ENCODE results near the gene CZIB. TPM values are rescaled to one million over a fixed set of nuclear protein-coding genes. Genes with fewer than 3 reads are reported as not detected.

The CZIB gene
- total RNA-seq, 1 experiment from 2014 or later = 67.0 TPM

- Histone ChIP-seq H3K4me1 (ENCODE audit: insufficient read depth, low read length) (no peaks in the 10 kb centered on the region), H2AK5ac (ENCODE audit: insufficient read length, low read length) (no peak overlapping the region), H3K79me1 (ENCODE audit: insufficient read depth, low read depth, low read length, poor library complexity, severe bottlenecking) (no peaks in the 10 kb centered on the region), H3K23me2 (ENCODE audit: insufficient read length, low read depth, low read length, poor library complexity, severe bottlenecking) (no peaks in the 10 kb centered on the region), H3T11ph (ENCODE audit: low read length) (no peak overlapping the region), H3K18ac (ENCODE audit: insufficient read length, low read depth, low read length) (no peak overlapping the region), H3K23ac (ENCODE audit: insufficient read length, low read depth, low read length) (no peak overlapping the region), H3K27ac (ENCODE audit: insufficient read length, low read depth, low read length) (no peak overlapping the region), H3K56ac (ENCODE audit: insufficient read length, low read depth, low read length) (no peak overlapping the region), H2AFZ (ENCODE audit: low read length) (no peak overlapping the region), H3K9ac (ENCODE audit: extremely low read depth, insufficient read length, low read length) (no peak overlapping the region), H4K8ac (replicated peaks; ENCODE audit: insufficient read length, low read depth, low read length) (no peak overlapping the region), H2BK5ac (ENCODE audit: insufficient read length, low read length) (no peak overlapping the region), H2BK12ac (ENCODE audit: insufficient read length, low read depth, low read length) (no peak overlapping the region), H3K14ac (ENCODE audit: insufficient read depth, low read length) (no peak overlapping the region), H3K27me3 (ENCODE audit: insufficient read depth, low read length) (no peaks in the 10 kb centered on the region), H4K5ac (ENCODE audit: insufficient read length, low read depth, low read length) (no peak overlapping the region), H2BK20ac (ENCODE audit: low read depth, low read length, poor library complexity, severe bottlenecking) (no peak overlapping the region), H3K9me3 (ENCODE audit: control insufficient read depth, low read depth, low read length) (no peaks in the 10 kb centered on the region), H3K4me2 (ENCODE audit: insufficient read depth, insufficient read length, low read length) (no peak overlapping the region), H3K79me2 (ENCODE audit: insufficient read depth, low read length) (no peaks in the 10 kb centered on the region), H2BK15ac (ENCODE audit: low read depth, low read length) (no peak overlapping the region), H3K4ac (ENCODE audit: low read depth, low read length) (no peak overlapping the region), H4K20me1 (ENCODE audit: control insufficient read depth, insufficient read depth, insufficient read length) (no peaks in the 10 kb centered on the region), H2BK120ac (ENCODE audit: low read depth, low read length, poor library complexity, severe bottlenecking) (no peak overlapping the region), H4K91ac (ENCODE audit: insufficient read length, low read depth, low read length) (no peak overlapping the region)
- TF ChIP-seq, protein P1, sequence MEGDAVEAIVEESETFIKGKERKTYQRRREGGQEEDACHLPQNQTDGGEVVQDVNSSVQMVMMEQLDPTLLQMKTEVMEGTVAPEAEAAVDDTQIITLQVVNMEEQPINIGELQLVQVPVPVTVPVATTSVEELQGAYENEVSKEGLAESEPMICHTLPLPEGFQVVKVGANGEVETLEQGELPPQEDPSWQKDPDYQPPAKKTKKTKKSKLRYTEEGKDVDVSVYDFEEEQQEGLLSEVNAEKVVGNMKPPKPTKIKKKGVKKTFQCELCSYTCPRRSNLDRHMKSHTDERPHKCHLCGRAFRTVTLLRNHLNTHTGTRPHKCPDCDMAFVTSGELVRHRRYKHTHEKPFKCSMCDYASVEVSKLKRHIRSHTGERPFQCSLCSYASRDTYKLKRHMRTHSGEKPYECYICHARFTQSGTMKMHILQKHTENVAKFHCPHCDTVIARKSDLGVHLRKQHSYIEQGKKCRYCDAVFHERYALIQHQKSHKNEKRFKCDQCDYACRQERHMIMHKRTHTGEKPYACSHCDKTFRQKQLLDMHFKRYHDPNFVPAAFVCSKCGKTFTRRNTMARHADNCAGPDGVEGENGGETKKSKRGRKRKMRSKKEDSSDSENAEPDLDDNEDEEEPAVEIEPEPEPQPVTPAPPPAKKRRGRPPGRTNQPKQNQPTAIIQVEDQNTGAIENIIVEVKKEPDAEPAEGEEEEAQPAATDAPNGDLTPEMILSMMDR (conservative IDR thresholded peaks at IDR 0.05) = peak; percentile 38
- no peak overlapping the region for H3K4me3 Mint-ChIP-seq
- H3K27ac Mint-ChIP-seq = no peak overlapping the region; a peak in 1 of 7 replicates
- no CpG with 5 or more reads among the region's 4 CpGs for WGBS (ENCODE audit: extremely low coverage, insufficient read length, low lambda C conversion rate)
- no peaks in the 10 kb centered on the region for H3K9me3 Mint-ChIP-seq
- no peaks in the 10 kb centered on the region for H3K4me1 Mint-ChIP-seq
- no peak for DNase-seq
- peaks cover 36 to 87% (median 83%) of the 10 kb centered on the region in 3 experiments for H3K36me3 Mint-ChIP-seq (ENCODE audit: insufficient read depth in 1 of 3, low read depth in 3 of 3)
- H3K27me3 Mint-ChIP-seq (ENCODE audit: low read depth) = no peaks in the 10 kb centered on the region
Measured at GRCh38 chr1:53255031-53255430, 34.6 kb upstream of the CZIB start.
